SK-N-SH treated with all-trans-retinoic acid at 6 μM for 48 hours (cell line): ENCODE results near the gene DHRS7B.

Experiments used
- ATAC-seq: fragments of 200-7000 bp; cut with Tn5 transposase; 3 replicates; pipeline ENCODE4 v1.9.1; 2020; ENCODE audit warnings: mild to moderate bottlenecking, moderate library complexity
- ARNTL ChIP-seq: fragments of 450-650 bp; formaldehyde crosslinking; IDR thresholded peaks from 2 replicates; pipeline ENCODE4 v1.5.0; 2020; ENCODE audit warnings: low read depth, mild to moderate bottlenecking, moderate library complexity, borderline replicate concordance
- BACH2 ChIP-seq: fragments of 250-450 bp; sonication (Bioruptor Pico); IDR thresholded peaks from 2 replicates; pipeline ENCODE4 v1.9.0; 2021; ENCODE audit warnings: mild to moderate bottlenecking, borderline replicate concordance
- CREB5 ChIP-seq: fragments of 250-450 bp; sonication (Bioruptor Pico); IDR thresholded peaks from 2 replicates; pipeline ENCODE4 v1.5.1; 2020; ENCODE audit warnings: low read depth, mild to moderate bottlenecking, moderate library complexity
- CSDC2 ChIP-seq: fragments of 250-450 bp; sonication (Bioruptor Pico); IDR thresholded peaks from 2 replicates; pipeline ENCODE4 v1.5.0; 2020; ENCODE audit warnings: mild to moderate bottlenecking, moderate library complexity
- CSRNP3 ChIP-seq: fragments of 250-450 bp; sonication (Bioruptor Pico); IDR thresholded peaks from 2 replicates; pipeline ENCODE4 v1.5.1; 2021; ENCODE audit warnings: mild to moderate bottlenecking, moderate library complexity
- ESRRG ChIP-seq: fragments of 250-450 bp; sonication (Bioruptor Pico); IDR thresholded peaks from 2 replicates; pipeline ENCODE4 v1.6.1; 2021; ENCODE audit warnings: mild to moderate bottlenecking
- GLIS3 ChIP-seq: fragments of 250-450 bp; sonication (Bioruptor Pico); IDR thresholded peaks from 2 replicates; pipeline ENCODE4 v1.5.0; 2020; ENCODE audit warnings: mild to moderate bottlenecking, moderate library complexity
- ISL1 ChIP-seq: fragments of 250-450 bp; sonication (Bioruptor Pico); IDR thresholded peaks from 2 replicates; pipeline ENCODE4 v2.1.2; 2022; ENCODE audit warnings: mild to moderate bottlenecking, moderate library complexity
- OSR1 ChIP-seq: fragments of 250-450 bp; sonication (Bioruptor Pico); IDR thresholded peaks from 2 replicates; pipeline ENCODE4 v1.8.0; 2022; ENCODE audit warnings: moderate library complexity, mild to moderate bottlenecking, inconsistent platforms
- PATZ1 ChIP-seq: fragments of 250-450 bp; sonication (Bioruptor Pico); IDR thresholded peaks from 2 replicates; pipeline ENCODE4 v1.8.0; 2020; ENCODE audit warnings: mild to moderate bottlenecking, moderate library complexity, borderline replicate concordance
- POU6F1 ChIP-seq: fragments of 250-450 bp; sonication (Bioruptor Pico); IDR thresholded peaks from 2 replicates; pipeline ENCODE4 v1.8.0; 2021; ENCODE audit warnings: low read depth, mild to moderate bottlenecking, moderate library complexity, borderline replicate concordance
- PPARA ChIP-seq: fragments of 250-450 bp; sonication (Bioruptor Pico); IDR thresholded peaks from 2 replicates; pipeline ENCODE4 v1.5.0; 2020; ENCODE audit warnings: mild to moderate bottlenecking, borderline replicate concordance
- RARB ChIP-seq: fragments of 250-450 bp; sonication (Bioruptor Pico); IDR thresholded peaks from 2 replicates; pipeline ENCODE4 v1.8.0; 2021; ENCODE audit warnings: mild to moderate bottlenecking, moderate library complexity
- SNAI2 ChIP-seq: fragments of 250-450 bp; sonication (Bioruptor Pico); IDR thresholded peaks from 2 replicates; pipeline ENCODE4 v1.5.0; 2020; ENCODE audit warnings: mild to moderate bottlenecking, moderate library complexity
- TCF4 ChIP-seq: fragments of 250-450 bp; sonication (Bioruptor Pico); IDR thresholded peaks from 2 replicates; pipeline ENCODE4 v1.8.0; 2021; ENCODE audit warnings: mild to moderate bottlenecking, moderate library complexity, borderline replicate concordance
- TOX ChIP-seq: fragments of 250-450 bp; sonication (Bioruptor Pico); IDR thresholded peaks from 2 replicates; pipeline ENCODE4 v1.8.0; 2021; ENCODE audit warnings: mild to moderate bottlenecking, moderate library complexity, borderline replicate concordance
- TSHZ2 ChIP-seq: fragments of 250-450 bp; sonication (Bioruptor Pico); IDR thresholded peaks from 2 replicates; pipeline ENCODE4 v1.5.0; 2020; ENCODE audit warnings: mild to moderate bottlenecking, moderate library complexity
- ZC3H10 ChIP-seq: fragments of 250-450 bp; sonication (Bioruptor Pico); IDR thresholded peaks from 2 replicates; pipeline ENCODE4 v1.5.1; 2021; ENCODE audit warnings: mild to moderate bottlenecking, moderate library complexity
- ZFP3 ChIP-seq: fragments of 250-450 bp; sonication (Bioruptor Pico); IDR thresholded peaks from 2 replicates; pipeline ENCODE4 v1.5.0; 2020; ENCODE audit warnings: mild to moderate bottlenecking, moderate library complexity
- ZFP30 ChIP-seq: fragments of 450-650 bp; formaldehyde crosslinking; IDR thresholded peaks from 2 replicates; pipeline ENCODE4 v1.5.0; 2022; ENCODE audit warnings: mild to moderate bottlenecking, moderate library complexity
- ZNF565 ChIP-seq: fragments of 450-650 bp; formaldehyde crosslinking; conservative IDR thresholded peaks from 2 replicates; pipeline ENCODE4 v1.5.0; 2020; ENCODE audit warnings: low read depth, mild to moderate bottlenecking, moderate library complexity
- ZNF70 ChIP-seq: fragments of 450-650 bp; formaldehyde crosslinking; IDR thresholded peaks from 2 replicates; pipeline ENCODE4 v1.5.0; 2020; ENCODE audit warnings: mild to moderate bottlenecking, moderate library complexity
- ZNF8 ChIP-seq: fragments of 450-650 bp; formaldehyde crosslinking; IDR thresholded peaks from 2 replicates; pipeline ENCODE4 v1.5.0; 2020; ENCODE audit warnings: mild to moderate bottlenecking, moderate library complexity

The DHRS7B gene

GRCh38 chr17:21217346-21217745 lies 90.6 kb downstream of the DHRS7B start:
- ATAC-seq: no peak
- TF ChIP-seq TOX (CRISPR knock-in tag) (no peak), PATZ1 (CRISPR knock-in tag) (no peak), ZC3H10 (CRISPR knock-in tag) (no peak), PPARA (CRISPR knock-in tag) (no peak), SNAI2 (CRISPR knock-in tag) (no peak), CSDC2 (no peak), OSR1 (CRISPR knock-in tag) (no peak), RARB (CRISPR knock-in tag) (no peak), ZFP3 (CRISPR knock-in tag) (no peak), ZNF70 (CRISPR knock-in tag) (no peak), ESRRG (no peak), ARNTL (CRISPR knock-in tag) (no peak), ISL1 (CRISPR knock-in tag) (no peak), ZFP30 (CRISPR knock-in tag) (no peak), CREB5 (no peak), TCF4 (CRISPR knock-in tag) (no peak), ZNF565 (CRISPR knock-in tag) (no peak)

- no peak for TF ChIP-seq ZFP30 (CRISPR knock-in tag)
- TF ChIP-seq PPARA (CRISPR knock-in tag): no peak
- TF ChIP-seq ZNF70 (CRISPR knock-in tag): no peak
- TF ChIP-seq ESRRG: no peak
- TF ChIP-seq ZFP3 (CRISPR knock-in tag): no peak
- no peak for TF ChIP-seq BACH2 (CRISPR knock-in tag)
- no peak for TF ChIP-seq ZC3H10 (CRISPR knock-in tag)
- TF ChIP-seq CSRNP3 (CRISPR knock-in tag): no peak
- TF ChIP-seq GLIS3: no peak
- no peak for TF ChIP-seq ARNTL (CRISPR knock-in tag)
- no peak for TF ChIP-seq ZNF565 (CRISPR knock-in tag)
- no peak for TF ChIP-seq ZNF8 (CRISPR knock-in tag)
- ATAC-seq: no peak
Measured at GRCh38 chr17:21218101-21218500, 91.3 kb downstream of the DHRS7B start.

- ATAC-seq: no peak
- TF ChIP-seq ZC3H10 (CRISPR knock-in tag) (no peak), ZFP30 (CRISPR knock-in tag) (no peak), ESRRG (no peak), ZFP3 (CRISPR knock-in tag) (no peak), TSHZ2 (no peak), RARB (CRISPR knock-in tag) (no peak), CSDC2 (no peak), POU6F1 (no peak), CREB5 (no peak), ISL1 (CRISPR knock-in tag) (no peak), TOX (CRISPR knock-in tag) (no peak), ZNF565 (CRISPR knock-in tag) (no peak), OSR1 (CRISPR knock-in tag) (no peak), ZNF8 (CRISPR knock-in tag) (no peak), ARNTL (CRISPR knock-in tag) (no peak), PPARA (CRISPR knock-in tag) (no peak), CSRNP3 (CRISPR knock-in tag) (no peak), GLIS3 (no peak), TCF4 (CRISPR knock-in tag) (no peak)
Measured at GRCh38 chr17:21218831-21219380, 92.1 kb downstream of the DHRS7B start.
